Measurements from ENCODE around the gene TNFRSF4. TPM values are rescaled to one million over a fixed set of nuclear protein-coding genes. Genes with fewer than 3 reads are reported as not detected.

TNFRSF4 gene
- total RNA-seq, 2 experiments from 2014 or later, result 27.6 to 28.6 TPM

- Mint-ChIP-seq H3K36me3 (ENCODE audit: low read depth) (no peaks in the 10 kb centered on the region), H3K9me3 (no peaks in the 10 kb centered on the region), H3K4me3 (no peak overlapping the region), H3K27me3 (peaks cover 5% of the 10 kb centered on the region), H3K4me1 (ENCODE audit: low read depth) (no peaks in the 10 kb centered on the region), H3K27ac (no peak overlapping the region)
- H3K9me3 ChIP-seq (ENCODE audit: control insufficient read depth in 1 of 2, insufficient read depth in 1 of 2, low read length in 2 of 2), result peaks cover 0 to 14% of the 10 kb centered on the region in 2 experiments
- DNase-seq (no peak), ATAC-seq (ENCODE audit: poor library complexity) (no peak)
- no peak for TF ChIP-seq CTCF (IDR thresholded peaks at IDR 0.05)
- H3K36me3 ChIP-seq (ENCODE audit: insufficient read depth, low read length), result no peaks in the 10 kb centered on the region
- intact Hi-C loops (cut with DNase I, micrococcal nuclease), result no loop called here
- peaks cover 25% of the 10 kb centered on the region for H3K4me1 ChIP-seq (ENCODE audit: insufficient read depth, low read length)
- ChIA-PET CTCF (no interaction called here), POLR2A (no interaction called here)
- peaks cover 0 to 5% of the 10 kb centered on the region in 2 experiments for H3K27me3 ChIP-seq (ENCODE audit: control insufficient read depth in 1 of 2, insufficient read depth in 2 of 2, low read length in 2 of 2)
- no peak overlapping the region for H3K4me3 ChIP-seq (ENCODE audit: low read length)
- no peak overlapping the region for H3K27ac ChIP-seq (ENCODE audit: low read depth in 1 of 2, low read length in 2 of 2)
Observed at GRCh38 chr1:1166642-1167397, 47.1 kb downstream of the TNFRSF4 start.

DNA sequence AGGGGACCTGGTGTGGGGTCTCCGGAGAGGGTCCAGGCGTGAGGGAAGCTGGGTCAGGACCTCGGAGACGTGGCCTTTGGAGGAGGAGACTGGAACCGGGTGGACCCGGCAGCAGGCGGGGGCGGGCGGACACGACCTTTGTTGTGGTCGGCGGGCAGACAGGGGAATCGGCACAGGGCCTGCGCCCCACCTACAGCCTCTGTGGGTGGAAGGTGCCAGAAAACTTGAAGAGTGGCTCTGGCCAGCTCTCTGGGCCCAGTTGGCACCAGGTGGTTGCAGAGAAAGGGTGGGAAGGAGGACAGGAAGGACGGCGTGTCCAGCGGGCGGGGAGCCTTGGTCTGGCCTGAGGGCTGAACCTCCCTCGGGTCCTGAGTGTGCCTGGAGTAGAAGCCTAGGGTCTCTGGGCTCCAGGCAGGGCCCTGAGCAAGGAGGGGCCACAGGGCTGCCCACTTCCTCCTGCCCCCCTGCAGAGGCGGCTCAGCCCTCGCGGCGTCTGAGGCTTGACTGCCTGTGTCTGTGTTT is 48.0 kb downstream of the TNFRSF4 start:
- ChIA-PET POLR2A (no interaction called here), CTCF (no interaction called here)
- Histone ChIP-seq H3K27me3 (ENCODE audit: control insufficient read depth in 1 of 2, insufficient read depth in 2 of 2, low read length in 2 of 2) (no peaks in the 10 kb centered on the region), H3K27ac (ENCODE audit: low read depth in 1 of 2, low read length in 2 of 2) (no peak overlapping the region), H3K4me1 (ENCODE audit: insufficient read depth, low read length) (peaks cover 16% of the 10 kb centered on the region), H3K4me3 (ENCODE audit: low read length) (no peak overlapping the region), H3K36me3 (ENCODE audit: insufficient read depth, low read length) (no peaks in the 10 kb centered on the region), H3K9me3 (ENCODE audit: control insufficient read depth in 1 of 2, insufficient read depth in 1 of 2, low read length in 2 of 2) (peaks cover 0 to 14% of the 10 kb centered on the region in 2 experiments)
- Mint-ChIP-seq H3K27me3 (peaks cover 5% of the 10 kb centered on the region), H3K4me3 (no peak overlapping the region), H3K27ac (no peak overlapping the region), H3K36me3 (ENCODE audit: low read depth) (no peaks in the 10 kb centered on the region), H3K9me3 (no peaks in the 10 kb centered on the region), H3K4me1 (ENCODE audit: low read depth) (no peaks in the 10 kb centered on the region)
- no peak for TF ChIP-seq CTCF (IDR thresholded peaks at IDR 0.05)
- no peak for ATAC-seq (ENCODE audit: poor library complexity)
- no peak for DNase-seq
- intact Hi-C loops (cut with DNase I, micrococcal nuclease), result no loop called here

DNA sequence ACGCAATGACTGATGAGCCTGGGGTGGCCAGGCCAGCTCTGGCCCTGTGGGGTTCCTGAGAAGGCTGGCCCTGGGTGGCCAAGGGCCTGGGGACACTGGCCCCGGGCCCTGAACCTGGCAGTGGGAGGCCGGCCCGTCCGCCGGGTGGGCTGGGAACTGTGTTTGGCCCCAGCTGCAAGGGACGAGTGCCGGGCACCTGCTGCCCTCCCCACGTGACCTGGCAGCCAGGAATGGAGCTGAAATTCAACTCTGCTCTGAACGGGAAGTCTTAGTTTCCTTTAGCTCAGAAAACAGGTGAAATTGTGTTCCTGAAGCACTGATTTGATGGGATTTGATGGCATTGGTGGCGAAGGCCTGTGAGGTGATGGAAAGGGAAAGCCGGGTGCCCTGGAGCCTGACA is 48.5 kb downstream of the TNFRSF4 start:
- H3K4me1 Mint-ChIP-seq (ENCODE audit: low read depth), result no peaks in the 10 kb centered on the region

More for the DNA sequence above, 48.5 kb downstream of the TNFRSF4 start:
- POLR2A ChIA-PET, result no interaction called here
- Mint-ChIP-seq H3K27me3 (peaks cover 5% of the 10 kb centered on the region), H3K9me3 (no peaks in the 10 kb centered on the region), H3K4me3 (no peak overlapping the region), H3K27ac (no peak overlapping the region), H3K36me3 (ENCODE audit: low read depth) (no peaks in the 10 kb centered on the region)
- peaks cover 0 to 14% of the 10 kb centered on the region in 2 experiments for H3K9me3 ChIP-seq (ENCODE audit: control insufficient read depth in 1 of 2, insufficient read depth in 1 of 2, low read length in 2 of 2)
- H3K36me3 ChIP-seq (ENCODE audit: insufficient read depth, low read length), result no peaks in the 10 kb centered on the region
- H3K27ac ChIP-seq (ENCODE audit: low read depth in 1 of 2, low read length in 2 of 2), result no peak overlapping the region
- TF ChIP-seq CTCF (IDR thresholded peaks at IDR 0.05), result no peak
- peaks cover 11% of the 10 kb centered on the region for H3K4me1 ChIP-seq (ENCODE audit: insufficient read depth, low read length)
- ATAC-seq (ENCODE audit: poor library complexity) (no peak), DNase-seq (no peak)
- CTCF ChIA-PET, result no interaction called here
- intact Hi-C loops (cut with DNase I, micrococcal nuclease), result no loop called here
- H3K4me3 ChIP-seq (ENCODE audit: low read length), result no peak overlapping the region
- H3K27me3 ChIP-seq (ENCODE audit: control insufficient read depth in 1 of 2, insufficient read depth in 2 of 2, low read length in 2 of 2), result no peaks in the 10 kb centered on the region

Measured in CD4-positive, alpha-beta T cell (primary cell).